Hematopoietic multipotent progenitor cell treated with erythropoietin and hydrocortisone succinate and interleukin-3 and kit ligand, for 8 days (in vitro differentiated cells): ENCODE results near the gene HNRNPA3.
"Not testable (repeated sequence)": the region's sequence is repeated elsewhere in the genome, so short reads cannot be mapped to it uniquely, and the experiment has no call there.

Experiments used
- DNase-seq: peaks from one replicate; pipeline ENCODE4 v3.0.0-alpha.2; 2015

The HNRNPA3 gene

GRCh38 chr2:177188482-177189469 is 23.8 kb upstream of the HNRNPA3 start:
- DNase-seq, result no peak

- no peak for DNase-seq
Measured at GRCh38 chr2:177190941-177191340, 21.7 kb upstream of the HNRNPA3 start.

- no peak for DNase-seq
Measured at GRCh38 chr2:177192788-177193187, 19.8 kb upstream of the HNRNPA3 start.

GRCh38 chr2:177193240-177193639 is 19.4 kb upstream of the HNRNPA3 start:
- no peak for DNase-seq

GRCh38 chr2:177195194-177195593 is 17.4 kb upstream of the HNRNPA3 start:
- DNase-seq, result no peak

- not testable (repeated sequence) for DNase-seq
Measured at GRCh38 chr2:177200419-177200818, 12.2 kb upstream of the HNRNPA3 start.

GRCh38 chr2:177201919-177202346 is 10.7 kb upstream of the HNRNPA3 start:
- DNase-seq, result no peak

GRCh38 chr2:177204417-177204816 is 8.2 kb upstream of the HNRNPA3 start:
- DNase-seq, result no peak

GRCh38 chr2:177207101-177207500 is 5.5 kb upstream of the HNRNPA3 start:
- no peak for DNase-seq

- peak; percentile 24 for DNase-seq
Measured at GRCh38 chr2:177211169-177211568, 1.4 kb upstream of the HNRNPA3 start.

GRCh38 chr2:177211576-177212105 is 953 bp upstream of the HNRNPA3 start:
- DNase-seq, result peak; percentile 50

GRCh38 chr2:177212891-177213856 is 580 bp downstream of the HNRNPA3 start:
- DNase-seq, result peak; percentile 88

GRCh38 chr2:177217247-177217843 is 4.8 kb downstream of the HNRNPA3 start:
- no peak for DNase-seq

GRCh38 chr2:177219787-177220186 is 7.2 kb downstream of the HNRNPA3 start:
- peak; percentile 63 for DNase-seq

- DNase-seq, result no peak
Measured at GRCh38 chr2:177221534-177221933, 8.9 kb downstream of the HNRNPA3 start.

GRCh38 chr2:177221970-177222369 is 9.4 kb downstream of the HNRNPA3 start:
- DNase-seq, result no peak

GRCh38 chr2:177223436-177223835 is 10.8 kb downstream of the HNRNPA3 start:
- not testable (repeated sequence) for DNase-seq

GRCh38 chr2:177225965-177226360 is 13.4 kb downstream of the HNRNPA3 start:
- no peak for DNase-seq

- no peak for DNase-seq
Measured at GRCh38 chr2:177229442-177230242, 17.0 kb downstream of the HNRNPA3 start.

GRCh38 chr2:177231270-177231669 is 18.7 kb downstream of the HNRNPA3 start:
- DNase-seq, result no peak

GRCh38 chr2:177232098-177232704 is 19.6 kb downstream of the HNRNPA3 start:
- DNase-seq, result no peak
